GM19438 (cell line): ENCODE data around the gene ZNF22.

Experiments
- ATAC-seq: cut with Tn5 transposase; IDR thresholded peaks from one replicate; pipeline ENCODE4 v1.9.1; 2021; ENCODE audit warnings: low read depth; ENCODE audit not compliant: unreplicated experiment

ZNF22 gene

DNA sequence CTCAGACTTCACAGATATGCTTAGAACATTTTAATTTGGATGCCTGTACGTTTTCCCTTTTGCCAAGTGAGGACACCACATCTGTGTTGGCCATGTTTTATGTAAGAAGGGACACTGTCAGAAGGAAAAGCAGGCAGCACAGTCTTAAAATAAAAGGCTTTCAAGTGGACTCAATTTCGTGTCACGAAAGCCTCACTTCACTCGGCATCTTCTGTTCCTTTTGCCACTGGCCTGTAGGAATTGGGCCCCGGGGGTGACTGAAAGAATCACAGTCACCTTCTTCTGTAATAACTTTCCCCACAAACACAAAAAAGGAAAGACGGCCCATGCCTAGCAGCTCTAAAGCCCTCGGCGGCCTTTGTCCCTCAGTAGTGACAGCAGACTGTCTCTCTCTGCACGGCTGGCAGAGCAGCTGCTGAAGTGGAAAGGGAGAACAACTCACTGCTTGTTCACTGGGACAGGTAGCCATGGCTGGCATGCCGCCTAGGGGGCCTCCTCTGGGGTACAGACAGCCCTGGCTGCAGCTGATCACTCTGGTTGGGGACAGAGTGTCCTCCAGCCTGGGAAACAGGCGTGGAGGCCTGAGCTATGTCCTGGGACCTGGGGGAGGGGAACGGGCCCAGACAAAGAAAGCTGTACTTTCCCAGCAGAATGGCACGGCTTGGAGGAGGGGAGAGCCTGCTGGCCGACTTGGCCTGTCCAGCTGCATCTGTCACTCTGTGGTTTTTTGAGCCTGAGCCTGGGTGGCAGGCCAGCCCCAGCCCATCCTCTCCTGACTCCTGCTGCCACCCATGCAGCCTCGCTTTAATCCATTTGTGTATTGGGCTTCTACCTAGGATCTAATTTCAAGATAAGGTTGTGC is 36.7 kb upstream of the ZNF22 start:
- no peak for ATAC-seq

DNA sequence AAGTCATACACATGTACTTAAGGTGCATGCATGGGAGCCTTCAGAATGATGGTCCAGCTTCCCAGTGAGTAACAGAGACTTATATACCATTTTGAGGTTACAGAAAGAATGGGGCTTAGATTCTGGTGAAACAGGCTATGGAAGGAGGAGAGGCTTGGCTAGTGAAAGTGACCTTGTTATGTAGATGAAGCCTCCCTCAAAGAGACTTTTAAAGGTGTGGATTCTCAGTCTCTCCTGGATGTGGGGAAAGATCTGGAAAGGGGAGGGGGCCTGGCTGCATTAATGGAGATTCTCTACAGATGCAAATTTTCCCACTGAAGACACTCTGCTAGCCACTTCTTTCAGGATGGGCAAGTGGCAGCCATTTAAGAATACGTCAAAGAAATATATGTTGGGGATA is 35.6 kb upstream of the ZNF22 start:
- no peak for ATAC-seq

DNA sequence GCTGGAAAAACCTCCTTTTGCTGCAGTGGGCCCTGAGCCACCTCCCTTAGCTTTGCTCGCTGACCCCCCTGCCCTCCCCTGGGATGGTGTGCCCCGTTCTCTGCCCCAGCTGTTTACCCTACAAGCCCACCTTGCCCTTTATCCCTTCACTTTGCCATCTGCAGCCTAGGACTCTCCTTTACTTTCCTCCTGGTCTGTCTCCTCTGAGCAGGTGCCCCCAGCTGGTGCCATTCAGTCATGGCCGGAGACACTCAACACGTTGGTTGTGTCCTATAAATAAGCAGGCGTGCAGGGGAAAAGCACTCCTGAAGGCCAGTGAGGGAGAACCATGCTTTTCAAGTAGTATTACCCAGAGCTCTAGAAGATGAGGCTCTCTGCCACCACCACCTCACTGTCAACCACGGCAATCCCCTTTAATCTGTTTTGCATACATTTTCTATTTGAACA is 35.0 kb upstream of the ZNF22 start:
- ATAC-seq = no peak

DNA sequence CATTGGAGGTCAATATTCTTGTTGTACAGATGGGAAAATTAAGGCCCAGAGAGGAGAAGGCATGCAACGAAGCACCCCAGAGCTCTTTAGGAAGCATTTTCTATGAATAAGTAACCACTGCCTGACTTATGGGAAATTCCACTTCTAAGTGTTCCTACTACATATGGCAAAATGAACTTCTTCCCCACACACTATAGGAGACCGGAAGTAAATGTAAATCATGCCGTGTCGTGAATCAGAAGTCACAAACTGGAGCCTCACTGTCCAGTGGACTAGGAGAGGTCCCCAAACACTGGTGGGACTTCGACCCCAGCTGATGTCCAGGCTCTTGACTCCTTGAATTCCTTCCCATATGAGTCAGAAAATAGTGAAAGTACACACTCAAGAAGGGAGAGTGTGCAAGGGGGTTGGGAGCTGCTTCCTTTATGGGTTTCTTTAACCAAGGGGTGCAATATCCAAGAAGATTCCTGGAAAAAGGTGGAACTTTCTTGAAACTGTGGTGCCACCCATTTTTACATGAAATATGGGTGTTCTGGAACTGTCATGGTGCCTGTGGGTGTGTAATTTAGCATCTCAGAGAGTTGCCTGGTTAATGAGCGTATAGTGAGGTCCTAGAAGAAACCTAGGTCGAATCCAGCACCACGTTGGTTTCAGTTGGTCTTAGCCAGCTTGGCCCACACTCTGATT is 34.5 kb upstream of the ZNF22 start:
- no peak for ATAC-seq

DNA sequence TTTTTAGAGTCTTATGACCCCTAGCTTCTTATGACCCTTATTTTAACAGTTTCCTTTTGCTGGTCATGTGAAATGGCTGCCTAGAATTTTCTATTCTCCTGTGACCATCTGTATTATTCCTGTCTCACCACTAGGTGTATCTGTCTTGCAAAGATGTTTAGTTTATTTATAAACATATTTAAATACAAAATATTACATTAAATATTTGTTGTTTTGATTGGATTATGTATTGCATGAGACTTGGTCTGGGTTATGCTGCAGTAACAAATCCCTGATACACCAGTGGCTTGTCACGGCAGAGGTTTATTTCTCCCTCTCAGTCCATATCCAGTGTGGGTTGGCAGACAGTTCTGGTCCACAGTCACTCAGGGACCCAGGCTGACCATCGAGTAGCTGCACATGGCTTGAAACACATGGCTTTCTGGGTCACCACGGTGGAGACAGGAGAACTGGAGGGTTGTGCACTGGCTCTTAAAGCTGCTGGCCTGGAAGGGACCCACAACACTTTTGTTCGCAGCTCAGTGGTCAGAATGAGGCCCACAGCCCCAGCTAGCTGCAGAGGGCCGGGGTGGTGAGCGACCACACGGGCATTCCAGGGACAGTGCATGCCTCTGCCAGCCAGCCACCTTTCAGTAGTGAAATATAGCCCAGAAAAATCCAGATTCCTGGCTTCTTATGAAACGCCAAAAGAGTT is 33.8 kb upstream of the ZNF22 start:
- ATAC-seq = no peak

DNA sequence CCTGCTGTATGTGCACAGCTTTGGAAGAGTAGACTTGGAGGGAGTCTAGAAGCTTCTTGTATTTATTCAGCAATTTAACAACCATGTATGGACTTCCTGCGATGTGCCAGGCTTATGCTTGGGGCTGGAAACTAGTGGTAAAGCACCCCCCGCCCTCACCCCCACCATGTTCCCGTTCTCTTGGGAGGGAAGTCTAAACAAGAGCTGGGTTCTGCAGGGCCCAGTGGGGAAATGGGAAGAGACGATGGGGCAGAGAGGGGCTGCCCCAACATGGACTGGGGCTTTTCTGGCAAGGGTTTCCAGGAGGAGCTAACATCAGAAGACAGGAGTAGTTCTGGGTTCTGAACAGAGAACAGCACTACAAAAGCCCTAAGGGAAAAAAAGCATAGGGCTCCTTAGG is 33.1 kb upstream of the ZNF22 start:
- no peak for ATAC-seq

DNA sequence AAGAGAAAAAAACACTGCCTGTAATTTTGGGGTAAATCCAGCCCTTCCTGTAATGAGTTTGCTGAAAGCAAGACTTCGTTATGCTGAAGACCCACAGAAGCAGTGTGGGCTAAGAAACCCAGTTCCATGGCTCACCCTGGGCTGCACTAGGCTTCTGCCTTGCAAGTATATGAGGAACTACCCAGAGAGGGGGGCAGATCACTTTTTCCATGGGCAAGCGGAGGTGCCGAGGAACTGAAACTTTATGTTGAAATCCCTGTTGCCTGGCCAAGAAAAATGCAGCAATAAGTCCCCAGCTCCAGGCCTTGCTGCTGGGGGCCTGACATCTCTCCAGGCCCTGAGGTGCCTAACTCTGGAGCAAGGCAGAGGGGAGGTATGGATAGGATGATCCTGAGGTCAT is 32.6 kb upstream of the ZNF22 start:
- ATAC-seq = no peak

DNA sequence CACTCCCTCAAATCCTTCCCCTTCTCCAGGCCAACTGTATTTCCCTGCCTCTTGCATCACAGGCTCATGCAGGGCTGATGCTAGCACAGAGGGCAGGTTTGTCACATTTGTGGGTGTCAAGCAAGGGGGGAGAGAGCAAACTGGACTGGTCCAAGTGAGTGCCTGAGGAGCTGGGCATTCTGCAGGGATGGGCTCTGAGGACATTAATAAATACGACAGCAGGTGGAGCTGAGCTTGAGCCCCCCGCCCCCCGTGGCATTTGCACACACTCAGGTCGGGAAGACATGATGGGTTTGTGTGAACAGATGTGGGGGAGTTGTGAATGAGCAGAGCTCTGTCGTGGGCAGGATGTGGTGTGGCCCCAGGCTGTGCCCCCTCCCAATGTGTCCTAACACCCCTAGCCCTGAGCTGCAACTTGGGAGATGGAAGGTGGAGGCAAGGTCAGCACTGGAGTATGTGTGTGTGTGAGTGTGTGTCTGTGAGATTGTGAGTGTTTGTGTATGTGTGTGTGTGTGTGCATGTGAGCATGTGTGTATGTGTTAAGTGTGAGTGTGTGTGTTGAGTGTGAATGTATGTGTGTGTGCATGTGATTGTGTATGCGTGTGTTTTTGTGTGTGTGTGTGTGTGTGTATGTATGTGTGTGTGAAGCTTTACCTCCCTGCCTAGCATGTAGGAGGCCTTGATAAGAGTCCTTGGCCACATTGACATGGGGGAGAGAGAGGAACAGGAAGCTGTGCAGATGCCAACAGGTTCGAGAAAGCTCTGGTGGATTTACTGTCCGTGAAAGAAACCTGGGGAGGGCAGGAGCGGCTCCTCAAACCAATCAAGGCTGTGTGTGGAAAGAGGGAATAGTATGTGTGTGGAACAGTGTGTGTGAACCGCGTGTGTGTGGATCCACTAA is 32.0 kb upstream of the ZNF22 start:
- no peak for ATAC-seq

DNA sequence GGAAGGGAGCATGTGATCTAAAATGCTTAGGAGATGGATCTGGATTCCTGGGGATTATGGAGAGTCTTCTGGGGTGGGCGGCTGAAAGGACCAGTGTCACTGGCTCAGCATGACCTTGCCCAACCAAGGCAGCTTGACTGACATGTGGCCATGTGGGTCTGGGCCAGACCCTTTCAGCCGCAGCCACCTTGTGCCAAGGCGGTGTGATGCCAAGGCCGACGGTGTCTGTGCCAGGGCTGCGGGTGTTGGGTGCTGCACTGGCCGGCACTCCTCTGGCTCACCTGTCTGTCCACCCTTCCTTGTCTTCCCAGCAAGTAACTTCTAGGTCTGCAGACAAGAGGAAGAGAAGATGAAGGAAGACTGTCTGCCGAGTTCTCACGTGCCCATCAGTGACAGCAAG is 30.9 kb upstream of the ZNF22 start:
- ATAC-seq = no peak

DNA sequence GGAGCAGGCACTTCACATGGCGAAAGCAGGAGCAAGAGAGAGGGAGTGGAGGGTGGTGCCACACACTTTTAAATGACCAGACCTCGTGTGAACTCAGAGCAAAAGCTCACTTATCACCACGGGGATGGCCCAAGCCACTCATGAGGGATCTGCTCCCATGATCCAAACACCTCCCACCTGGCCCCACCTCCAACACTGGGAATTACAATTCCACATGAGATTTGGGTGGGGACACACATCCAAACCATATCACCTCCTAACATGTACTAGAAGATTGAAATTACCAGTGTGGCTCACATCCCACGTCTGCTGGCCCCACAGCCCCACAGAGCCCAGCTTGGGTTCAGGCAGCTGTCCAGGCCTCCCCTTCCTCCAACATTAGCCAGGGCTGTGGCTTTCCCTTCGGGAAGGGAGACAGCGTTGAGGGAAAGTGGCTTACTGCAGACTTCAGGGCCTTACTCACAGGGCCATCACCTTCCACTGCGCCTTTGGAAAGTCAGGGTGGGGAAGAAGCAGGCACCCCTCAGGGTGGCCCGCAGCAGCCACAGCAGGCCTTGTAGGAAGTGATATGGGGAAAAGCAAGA is 29.8 kb upstream of the ZNF22 start:
- ATAC-seq = no peak

DNA sequence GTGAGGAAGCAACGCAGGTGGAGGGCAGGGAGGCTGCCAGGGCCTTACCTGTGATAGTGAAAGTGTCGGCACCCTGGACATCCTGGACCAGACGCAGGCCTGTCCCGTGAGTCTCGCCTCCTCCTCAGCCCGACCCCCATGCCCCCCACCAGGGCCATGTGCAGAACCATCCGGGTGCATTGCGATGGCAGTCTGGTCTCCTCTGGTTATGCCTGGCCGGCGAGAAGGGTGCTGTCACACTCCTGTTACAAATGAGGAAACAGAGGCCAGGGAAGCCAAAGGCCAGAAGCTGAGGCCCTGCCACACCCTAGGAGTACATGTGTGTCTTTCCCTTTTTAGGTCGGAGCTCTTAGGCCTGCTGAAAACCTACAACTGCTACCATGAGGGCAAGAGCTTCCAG is 29.3 kb upstream of the ZNF22 start:
- no peak for ATAC-seq

DNA sequence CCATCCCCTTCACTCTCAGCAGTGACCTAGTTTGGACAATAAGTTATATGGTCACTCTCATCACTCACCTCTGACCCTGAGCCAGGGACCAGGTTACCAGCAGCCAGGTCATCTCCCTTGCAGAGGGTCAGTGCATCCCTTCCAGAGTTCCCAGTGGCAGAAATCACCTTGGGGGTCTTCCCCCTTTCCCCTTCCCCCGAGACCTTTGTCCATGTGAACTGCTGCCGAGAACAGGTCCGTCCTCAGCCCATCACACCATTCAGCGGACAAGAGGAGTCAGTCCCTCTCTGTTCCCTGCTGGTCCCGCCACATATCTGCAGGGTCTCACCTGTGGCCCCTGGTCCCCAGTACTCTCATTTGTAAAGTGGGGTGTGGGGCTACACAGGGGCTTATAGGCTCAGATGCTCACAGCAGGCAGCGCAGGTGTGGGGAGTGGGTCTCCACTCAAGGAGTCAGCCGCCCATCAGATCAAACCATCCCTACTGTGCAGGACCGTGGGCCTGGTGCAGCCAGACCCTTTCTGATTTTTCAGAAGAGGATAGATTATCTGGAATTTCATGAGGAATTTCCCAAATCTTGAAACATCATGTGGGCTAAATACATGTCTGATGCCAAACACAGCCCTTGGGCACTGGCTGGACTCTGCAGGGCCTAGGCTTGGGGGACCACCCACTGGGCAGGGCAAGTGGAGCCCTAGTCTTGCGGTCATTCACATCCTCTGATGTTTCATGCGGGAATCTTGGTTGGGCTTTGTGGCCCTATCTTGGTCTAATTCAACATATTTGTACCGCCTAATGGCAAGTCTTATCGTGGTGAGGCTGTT is 28.6 kb upstream of the ZNF22 start:
- ATAC-seq = no peak

DNA sequence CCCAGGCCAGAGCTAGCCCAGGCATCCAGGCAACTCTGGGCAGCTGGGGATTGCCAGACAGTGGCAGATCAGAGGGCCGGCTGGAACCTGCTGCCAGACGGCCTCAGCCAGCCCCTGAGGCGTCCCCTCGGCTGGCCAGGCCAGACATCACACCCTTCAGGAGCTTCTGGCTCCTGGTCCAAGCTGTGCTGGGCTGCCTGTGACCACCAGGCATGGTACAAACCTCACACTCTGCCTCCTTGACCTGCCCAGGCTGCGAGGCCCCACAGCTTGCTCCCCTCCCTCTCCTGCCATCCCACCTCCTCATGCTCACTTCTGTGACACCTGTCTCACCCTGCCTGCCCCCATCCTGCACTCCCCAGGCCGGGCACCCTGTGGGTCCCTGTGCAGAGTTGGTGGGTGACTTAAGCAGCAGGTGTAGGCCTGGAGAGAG is 27.8 kb upstream of the ZNF22 start:
- ATAC-seq = no peak

DNA sequence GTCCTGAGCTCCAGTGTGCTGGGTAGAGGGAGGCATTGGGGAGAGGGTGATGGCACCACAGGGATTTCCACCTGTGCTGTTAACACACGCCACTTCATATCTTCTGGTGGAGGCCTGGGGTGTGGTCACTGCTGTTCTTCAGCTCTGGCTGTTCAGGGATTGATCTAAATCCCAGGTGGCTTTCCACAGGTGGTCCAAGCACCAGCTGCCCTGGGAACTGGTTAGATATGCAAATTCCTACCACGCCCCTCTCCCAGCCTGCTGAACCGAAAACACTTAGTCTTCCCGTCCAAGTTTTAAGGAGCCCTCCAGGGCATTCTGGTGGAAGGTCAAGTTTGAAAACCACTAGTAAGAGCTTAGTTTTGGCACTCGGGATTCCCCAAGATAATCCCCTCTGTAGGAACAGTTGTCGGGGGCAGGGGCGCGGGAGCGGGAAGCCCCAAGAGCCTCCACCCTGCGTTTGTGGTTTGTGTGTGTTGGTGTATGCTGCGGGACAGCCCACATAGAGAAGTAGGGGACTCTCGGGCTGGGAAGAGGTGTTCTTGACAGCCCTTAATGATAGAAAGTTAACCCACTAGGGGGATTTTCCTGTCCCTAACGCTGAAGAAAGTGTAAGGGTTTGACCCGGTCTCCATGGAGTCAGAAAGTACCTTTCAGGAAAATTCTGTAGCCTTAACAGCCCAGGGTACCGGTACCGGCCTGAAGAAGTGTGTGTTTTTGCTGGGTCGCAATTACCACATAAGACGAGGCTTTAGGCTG is 27.2 kb upstream of the ZNF22 start:
- ATAC-seq = no peak

DNA sequence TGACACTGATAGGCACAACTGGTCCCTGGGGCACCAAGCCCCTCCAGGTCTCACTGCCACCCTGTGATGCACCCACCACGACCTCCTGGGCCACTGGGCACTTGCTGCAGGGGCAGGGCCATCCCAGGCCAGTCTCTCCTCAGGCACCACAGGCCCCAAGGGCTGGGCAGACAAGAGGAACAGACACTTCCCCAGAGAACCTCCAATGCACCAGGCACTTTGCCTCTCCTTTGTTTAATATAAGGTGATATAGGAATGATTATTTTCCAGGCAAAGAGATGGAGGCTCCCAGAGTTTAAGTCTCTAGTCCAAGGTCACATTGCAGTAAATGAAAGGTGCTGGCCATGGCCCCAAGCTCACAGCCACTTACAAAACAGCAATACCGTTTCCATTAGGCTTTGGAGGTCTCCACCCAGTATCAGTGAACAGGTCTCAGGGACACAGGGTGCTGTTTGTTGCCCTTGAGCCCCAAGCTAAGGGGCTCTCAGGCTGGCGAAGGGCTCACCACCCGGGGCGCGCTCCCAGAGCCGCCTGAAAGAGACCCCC is 26.6 kb upstream of the ZNF22 start:
- ATAC-seq = no peak

DNA sequence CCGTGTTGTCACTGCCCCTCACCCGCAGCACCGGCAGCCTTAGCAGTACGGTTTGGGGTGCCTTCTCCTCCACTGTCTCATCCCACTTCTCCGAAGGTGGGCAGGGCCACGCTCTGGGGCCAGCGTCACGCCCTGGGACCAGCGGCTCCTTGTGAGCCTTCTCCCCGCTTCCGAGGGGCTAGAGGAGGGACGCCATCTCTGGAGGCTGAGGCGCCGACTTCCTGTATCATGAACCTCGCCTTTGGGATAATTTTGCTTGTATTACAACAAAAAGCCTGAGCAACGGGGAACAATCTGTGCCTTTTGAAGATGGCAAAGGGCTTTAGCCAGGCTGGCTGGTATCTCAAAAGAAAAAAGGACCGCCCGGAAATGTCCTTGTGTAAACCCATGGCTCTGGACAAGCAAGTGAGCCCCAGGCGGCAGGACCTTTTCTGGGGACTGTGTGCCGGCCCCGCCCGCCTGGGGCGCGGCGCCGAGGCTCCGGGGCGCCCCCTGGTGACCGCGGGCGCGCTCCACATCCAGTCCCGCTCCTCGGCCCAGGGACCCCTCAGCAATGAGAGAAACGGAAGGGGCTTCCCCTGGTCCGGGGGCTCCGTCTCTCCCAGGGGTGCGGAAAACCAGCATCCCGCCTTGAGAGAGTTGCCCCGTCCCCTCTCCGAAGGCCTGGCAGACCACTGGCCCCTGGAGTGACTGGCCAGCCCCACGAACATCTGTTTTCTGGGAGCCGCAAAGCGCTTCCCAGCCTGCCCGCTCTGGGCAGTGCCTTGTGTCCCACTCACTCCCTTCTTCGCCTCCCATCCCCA is 25.9 kb upstream of the ZNF22 start:
- ATAC-seq = peak; percentile 79
